Measurements from ENCODE around the gene COL20A1.

DNA sequence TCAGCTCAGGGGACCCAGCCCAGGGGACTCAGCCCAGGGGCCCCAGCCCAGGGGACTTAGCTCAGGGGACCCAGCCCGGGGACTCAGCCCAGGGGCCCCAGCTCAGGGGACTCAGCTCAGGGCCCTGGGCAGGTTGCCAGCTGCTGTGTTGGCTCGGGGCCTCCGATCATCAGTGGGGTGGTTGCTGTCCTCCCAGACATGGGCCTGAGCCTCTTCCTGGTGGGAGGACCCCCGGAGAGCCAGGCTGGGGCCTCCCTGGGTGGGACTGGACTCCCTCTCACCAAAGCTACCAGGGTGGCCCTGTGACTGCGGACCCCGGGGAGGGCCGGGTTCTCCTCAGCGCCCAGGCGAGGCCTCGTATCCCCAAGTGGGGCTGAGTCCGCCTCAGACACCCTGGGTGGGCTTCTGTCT is 4.4 kb downstream of the COL20A1 start:
- TF ChIP-seq CTCF (IDR thresholded peaks at IDR 0.05) = no peak
- TF ChIP-seq POLR2A (IDR thresholded peaks at IDR 0.05) = no peak

All from right lobe of liver (tissue), 4 donors.